Vagina (tissue), 2 donors: ENCODE results near the gene GALNT15. TPM values are rescaled to one million over a fixed set of nuclear protein-coding genes. Genes with fewer than 3 reads are reported as not detected.

Experiments used
- DNase-seq, 2 donors: peaks; one replicate each; pipeline ENCODE4 v3.0.0-alpha.2; 2017; ENCODE audit errors: extremely low spot score in 2 of 2
- H3K27ac ChIP-seq: fragments of 200-600 bp; sonication (generic); one replicate; pipeline ENCODE4 v1.5.1; 2019
- H3K27me3 ChIP-seq: fragments of 200-600 bp; sonication (generic); one replicate; pipeline ENCODE4 v1.5.1; 2019
- H3K36me3 ChIP-seq, 2 donors: fragments of 200-600 bp; sonication (generic); one replicate each; pipeline ENCODE4 v1.5.1; 2017 to 2019
- H3K4me1 ChIP-seq: fragments of 200-600 bp; sonication (generic); one replicate; pipeline ENCODE4 v1.5.1; 2019
- H3K4me3 ChIP-seq, 2 donors: fragments of 200-600 bp; sonication (generic); 1 replicate in 1 of 2; 2 replicates in 1 of 2; pipeline ENCODE4 v1.5.1; 2016 to 2019
- H3K9me3 ChIP-seq: fragments of 200-600 bp; sonication (generic); one replicate; pipeline ENCODE4 v1.5.1; 2019
- POLR2A ChIP-seq, 2 donors: fragments of 450-650 bp; IDR thresholded peaks; one replicate each; pipeline ENCODE4 v1.6.1; 2017; ENCODE audit warnings: antibody characterized with exemption in 2 of 2, mild to moderate bottlenecking in 2 of 2, moderate library complexity in 2 of 2
- POLR2AphosphoS5 ChIP-seq, 2 donors: sonication (generic); formaldehyde crosslinking; IDR thresholded peaks; one replicate each; pipeline ENCODE4 v1.9.0; 2017; ENCODE audit warnings: antibody characterized with exemption in 2 of 2, mild to moderate bottlenecking in 2 of 2, low read depth in 1 of 2; ENCODE audit not compliant: insufficient read depth in 1 of 2
- intact Hi-C: fragments of 100-400 bp; cut with DNase I; formaldehyde crosslinking; loops from one replicate; pipeline ENCODE4 v1.15.1; 2023
- total RNA-seq: library from RNA; depleted of rRNA; stranded (reverse); fragments of >200 nt; gene quantifications from one replicate; pipeline ENCODE4 v1.2.3, GENCODE V29; 2016
- TF ChIP-seq, protein P1 (sequence below), 3 experiments: fragments of 450-650 bp in 2 of 3; fragments of 200-600 bp in 1 of 3; sonication (generic) in 1 of 3; IDR thresholded peaks; one replicate each; pipeline ENCODE4 v1.5.1; 2017 to 2019; ENCODE audit warnings: antibody characterized with exemption in 3 of 3, mild to moderate bottlenecking in 2 of 3, moderate library complexity in 2 of 3

Gene GALNT15
- total RNA-seq, 1 donor from 2014 or later, result 225 TPM

DNA sequence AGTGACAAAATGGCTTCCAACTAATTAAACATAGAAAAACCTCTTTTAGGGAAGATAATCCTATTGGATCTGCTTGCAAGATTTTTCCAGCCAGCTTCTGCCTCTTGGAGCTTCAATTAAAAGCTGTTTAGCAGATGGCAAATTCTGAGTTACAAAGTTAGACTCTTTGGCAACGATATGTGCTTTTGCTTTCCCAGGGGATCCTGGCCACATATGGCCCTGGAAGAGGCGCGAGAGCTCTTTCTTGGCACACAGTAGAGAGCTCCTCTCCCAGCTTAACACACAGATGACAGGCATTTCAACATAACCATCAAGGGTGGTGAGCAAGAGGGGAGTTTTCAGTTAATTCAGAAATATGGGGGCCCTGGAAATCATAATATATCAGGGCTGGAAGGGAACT lies 41.6 kb upstream of the GALNT15 start:
- H3K4me1 ChIP-seq, result peaks cover 16% of the 10 kb centered on the region
- H3K9me3 ChIP-seq, result no peaks in the 10 kb centered on the region
- intact Hi-C loops, result loop anchor here (5.0 kb wide), 1 partner anchor 76 kb away; no protein-coding TSS in a partner anchor
- no peak overlapping the region for H3K4me3 ChIP-seq
- H3K27ac ChIP-seq, result peak overlapping the region; percentile 68
- H3K27me3 ChIP-seq, result no peaks in the 10 kb centered on the region
- no peak for DNase-seq
- H3K36me3 ChIP-seq, result no peaks in the 10 kb centered on the region
- TF ChIP-seq, protein P1, sequence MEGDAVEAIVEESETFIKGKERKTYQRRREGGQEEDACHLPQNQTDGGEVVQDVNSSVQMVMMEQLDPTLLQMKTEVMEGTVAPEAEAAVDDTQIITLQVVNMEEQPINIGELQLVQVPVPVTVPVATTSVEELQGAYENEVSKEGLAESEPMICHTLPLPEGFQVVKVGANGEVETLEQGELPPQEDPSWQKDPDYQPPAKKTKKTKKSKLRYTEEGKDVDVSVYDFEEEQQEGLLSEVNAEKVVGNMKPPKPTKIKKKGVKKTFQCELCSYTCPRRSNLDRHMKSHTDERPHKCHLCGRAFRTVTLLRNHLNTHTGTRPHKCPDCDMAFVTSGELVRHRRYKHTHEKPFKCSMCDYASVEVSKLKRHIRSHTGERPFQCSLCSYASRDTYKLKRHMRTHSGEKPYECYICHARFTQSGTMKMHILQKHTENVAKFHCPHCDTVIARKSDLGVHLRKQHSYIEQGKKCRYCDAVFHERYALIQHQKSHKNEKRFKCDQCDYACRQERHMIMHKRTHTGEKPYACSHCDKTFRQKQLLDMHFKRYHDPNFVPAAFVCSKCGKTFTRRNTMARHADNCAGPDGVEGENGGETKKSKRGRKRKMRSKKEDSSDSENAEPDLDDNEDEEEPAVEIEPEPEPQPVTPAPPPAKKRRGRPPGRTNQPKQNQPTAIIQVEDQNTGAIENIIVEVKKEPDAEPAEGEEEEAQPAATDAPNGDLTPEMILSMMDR (IDR thresholded peaks at IDR 0.05), result no peak
- TF ChIP-seq POLR2AphosphoS5 (IDR thresholded peaks at IDR 0.05; ENCODE audit: insufficient read depth in 1 of 2, low read depth in 1 of 2), result no peak
- TF ChIP-seq POLR2A (IDR thresholded peaks at IDR 0.05), result no peak

DNA sequence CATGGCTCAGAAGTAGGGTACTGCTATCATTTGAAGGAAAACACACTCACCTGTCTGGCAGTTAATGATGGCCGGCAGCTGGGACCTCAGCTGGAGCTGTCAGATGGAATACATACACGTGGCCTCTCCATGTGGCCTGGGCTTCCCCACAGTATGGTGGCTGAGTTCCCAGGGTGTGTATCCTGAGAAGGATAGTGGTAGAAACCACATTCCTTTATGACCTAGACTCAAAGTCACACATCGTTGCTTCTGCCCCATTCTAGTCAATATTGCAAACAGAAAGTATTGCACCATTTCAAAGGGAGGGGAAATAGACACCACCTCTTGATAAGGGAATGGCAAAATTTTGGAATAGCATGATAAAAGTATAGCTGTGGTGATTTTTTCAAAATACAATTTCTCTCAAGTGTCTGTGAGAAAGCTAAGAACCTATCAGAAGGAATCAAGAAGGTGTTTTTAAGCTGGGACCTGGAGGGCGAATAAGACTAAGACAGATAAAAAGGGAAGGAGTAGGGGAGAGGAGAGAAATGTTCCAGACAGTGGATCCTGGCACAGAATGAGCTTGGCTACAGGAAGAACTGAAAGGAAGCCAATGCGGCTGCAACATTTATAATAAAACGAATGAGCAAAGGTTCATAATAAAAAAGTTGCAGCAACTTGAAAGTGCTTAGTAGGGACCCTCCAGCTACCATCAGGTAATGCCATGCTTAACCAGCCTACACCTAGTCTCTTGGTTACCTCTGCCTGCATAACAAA lies 40.1 kb upstream of the GALNT15 start:
- no peak for DNase-seq
- Histone ChIP-seq H3K9me3 (no peaks in the 10 kb centered on the region), H3K36me3 (no peaks in the 10 kb centered on the region), H3K27me3 (no peaks in the 10 kb centered on the region), H3K4me3 (no peak overlapping the region), H3K4me1 (peaks cover 16% of the 10 kb centered on the region), H3K27ac (peak overlapping the region; percentile 91)
- intact Hi-C loops, result loop anchor here (5.0 kb wide), 1 partner anchor 77 kb away; no protein-coding TSS in a partner anchor
- TF ChIP-seq POLR2AphosphoS5 (IDR thresholded peaks at IDR 0.05; ENCODE audit: insufficient read depth in 1 of 2, low read depth in 1 of 2) (no peak), POLR2A (IDR thresholded peaks at IDR 0.05) (no peak)
- TF ChIP-seq, protein P1 (IDR thresholded peaks at IDR 0.05), result no peak

- Histone ChIP-seq H3K4me3 (no peak overlapping the region), H3K9me3 (no peaks in the 10 kb centered on the region), H3K4me1 (peaks cover 29% of the 10 kb centered on the region), H3K36me3 (no peaks in the 10 kb centered on the region), H3K27me3 (no peaks in the 10 kb centered on the region), H3K27ac (peak overlapping the region; percentile 91)
- no peak for DNase-seq
- intact Hi-C loops, result no loop called here
- TF ChIP-seq POLR2AphosphoS5 (IDR thresholded peaks at IDR 0.05; ENCODE audit: insufficient read depth in 1 of 2, low read depth in 1 of 2), result peak in 1 of 2 donors; percentile 21
- TF ChIP-seq, protein P1 (IDR thresholded peaks at IDR 0.05), result no peak
Observed at GRCh38 chr3:16136055-16136454, 38.4 kb upstream of the GALNT15 start.

- H3K27ac ChIP-seq, result peak overlapping the region; percentile 91
- no peak for TF ChIP-seq POLR2AphosphoS5 (IDR thresholded peaks at IDR 0.05; ENCODE audit: insufficient read depth in 1 of 2, low read depth in 1 of 2)
- no peak for TF ChIP-seq POLR2A (IDR thresholded peaks at IDR 0.05)
- TF ChIP-seq, protein P1 (IDR thresholded peaks at IDR 0.05), result no peak
- H3K27me3 ChIP-seq, result no peaks in the 10 kb centered on the region
- intact Hi-C loops, result no loop called here
- H3K4me1 ChIP-seq, result peaks cover 32% of the 10 kb centered on the region
- no peaks in the 10 kb centered on the region for H3K9me3 ChIP-seq
- DNase-seq, result no peak
- H3K4me3 ChIP-seq, result no peak overlapping the region
- no peaks in the 10 kb centered on the region for H3K36me3 ChIP-seq
Observed at GRCh38 chr3:16137044-16137443, 37.4 kb upstream of the GALNT15 start.

DNA sequence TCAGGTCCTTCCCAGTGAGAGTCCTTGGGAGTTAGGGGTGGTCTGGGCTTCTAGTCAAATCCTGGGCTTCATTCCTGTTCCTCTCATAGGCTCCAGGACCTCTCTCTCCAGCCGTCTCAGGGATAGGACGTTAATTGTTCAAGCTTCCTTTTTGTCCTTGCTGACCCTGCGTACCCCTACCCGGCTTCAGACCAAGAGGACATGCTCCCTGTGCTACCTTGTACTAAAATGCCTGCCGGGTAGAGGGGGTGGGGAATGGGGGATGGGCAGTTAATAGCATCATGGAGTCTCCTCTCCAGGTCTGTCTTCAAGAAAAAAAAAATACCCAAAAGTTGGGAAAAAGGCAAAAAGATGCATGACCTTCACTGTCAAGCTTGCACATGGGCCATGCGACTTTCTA lies 36.5 kb upstream of the GALNT15 start:
- intact Hi-C loops, result no loop called here

More for the DNA sequence above, 36.5 kb upstream of the GALNT15 start:
- peak in 1 of 2 donors; percentile 64 for DNase-seq
- Histone ChIP-seq H3K4me3 (no peak overlapping the region), H3K36me3 (no peaks in the 10 kb centered on the region), H3K4me1 (peaks cover 22% of the 10 kb centered on the region), H3K27me3 (no peaks in the 10 kb centered on the region), H3K27ac (peak overlapping the region; percentile 91), H3K9me3 (no peaks in the 10 kb centered on the region)
- no peak for TF ChIP-seq POLR2AphosphoS5 (IDR thresholded peaks at IDR 0.05; ENCODE audit: insufficient read depth in 1 of 2, low read depth in 1 of 2)
- no peak for TF ChIP-seq POLR2A (IDR thresholded peaks at IDR 0.05)
- TF ChIP-seq, protein P1 (IDR thresholded peaks at IDR 0.05), result no peak
